HL-60 (cell line): ENCODE measurements around the gene ALDH3B1.
A peak's percentile ranks its signal among the peaks of the same experiment; 100 is the strongest.

ENCODE experiments used
- POLR2AphosphoS5 ChIP-seq: IDR thresholded peaks from 2 replicates; pipeline ENCODE4 v1.6.1; 2012; ENCODE audit warnings: low read depth
- TF ChIP-seq, protein P1 (sequence below): IDR thresholded peaks from one replicate; pipeline ENCODE4 v1.5.1; 2011; ENCODE audit warnings: low read length, control low read depth, inconsistent platforms; ENCODE audit not compliant: insufficient read depth

DNA sequence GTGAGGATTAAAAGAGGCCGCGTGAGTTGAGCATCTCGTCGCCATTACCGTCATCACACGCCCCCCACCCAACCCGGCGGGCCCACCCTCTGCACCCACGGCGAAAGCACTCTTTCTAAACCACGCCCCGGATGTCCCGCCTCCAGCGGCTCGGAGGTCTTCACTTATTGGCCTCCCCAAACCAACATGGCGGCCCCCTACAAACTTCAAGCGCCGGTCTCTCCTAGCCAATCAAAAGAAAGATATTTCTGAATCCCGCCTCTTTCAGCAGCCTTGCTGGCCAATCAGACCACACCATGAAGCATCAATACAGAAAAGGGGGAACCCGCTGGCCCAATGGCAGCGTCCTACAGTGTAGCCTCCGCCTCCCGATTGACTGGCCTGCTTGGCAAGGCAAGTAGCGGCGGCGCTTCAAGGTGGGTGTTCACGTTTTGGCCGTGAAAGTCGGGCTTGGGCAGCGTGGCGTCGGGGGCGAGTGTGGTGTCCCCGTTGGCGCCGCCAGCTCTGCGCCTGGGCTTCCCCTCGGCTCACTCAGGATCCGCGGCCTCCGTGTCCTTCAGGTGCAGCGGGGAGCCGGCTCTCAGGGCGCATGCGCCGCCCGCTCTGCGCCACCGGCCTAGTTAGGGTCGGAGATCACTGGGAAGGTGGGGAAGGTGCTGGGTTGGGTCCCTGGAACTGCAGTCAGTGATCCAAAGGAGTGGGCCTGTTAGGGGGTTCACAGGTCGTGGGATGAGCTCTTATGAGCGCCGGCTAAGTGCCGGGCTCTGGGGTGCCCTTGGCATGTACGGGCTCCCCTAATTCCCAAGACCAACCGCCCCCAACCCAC is 20.4 kb downstream of the ALDH3B1 start, which contains the start of gene NDUFS8:
- TF ChIP-seq, protein P1, sequence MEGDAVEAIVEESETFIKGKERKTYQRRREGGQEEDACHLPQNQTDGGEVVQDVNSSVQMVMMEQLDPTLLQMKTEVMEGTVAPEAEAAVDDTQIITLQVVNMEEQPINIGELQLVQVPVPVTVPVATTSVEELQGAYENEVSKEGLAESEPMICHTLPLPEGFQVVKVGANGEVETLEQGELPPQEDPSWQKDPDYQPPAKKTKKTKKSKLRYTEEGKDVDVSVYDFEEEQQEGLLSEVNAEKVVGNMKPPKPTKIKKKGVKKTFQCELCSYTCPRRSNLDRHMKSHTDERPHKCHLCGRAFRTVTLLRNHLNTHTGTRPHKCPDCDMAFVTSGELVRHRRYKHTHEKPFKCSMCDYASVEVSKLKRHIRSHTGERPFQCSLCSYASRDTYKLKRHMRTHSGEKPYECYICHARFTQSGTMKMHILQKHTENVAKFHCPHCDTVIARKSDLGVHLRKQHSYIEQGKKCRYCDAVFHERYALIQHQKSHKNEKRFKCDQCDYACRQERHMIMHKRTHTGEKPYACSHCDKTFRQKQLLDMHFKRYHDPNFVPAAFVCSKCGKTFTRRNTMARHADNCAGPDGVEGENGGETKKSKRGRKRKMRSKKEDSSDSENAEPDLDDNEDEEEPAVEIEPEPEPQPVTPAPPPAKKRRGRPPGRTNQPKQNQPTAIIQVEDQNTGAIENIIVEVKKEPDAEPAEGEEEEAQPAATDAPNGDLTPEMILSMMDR, result no peak
- TF ChIP-seq POLR2AphosphoS5, result peak; percentile 77
